ENCODE data around the gene INHBC.

Gene INHBC

DNA sequence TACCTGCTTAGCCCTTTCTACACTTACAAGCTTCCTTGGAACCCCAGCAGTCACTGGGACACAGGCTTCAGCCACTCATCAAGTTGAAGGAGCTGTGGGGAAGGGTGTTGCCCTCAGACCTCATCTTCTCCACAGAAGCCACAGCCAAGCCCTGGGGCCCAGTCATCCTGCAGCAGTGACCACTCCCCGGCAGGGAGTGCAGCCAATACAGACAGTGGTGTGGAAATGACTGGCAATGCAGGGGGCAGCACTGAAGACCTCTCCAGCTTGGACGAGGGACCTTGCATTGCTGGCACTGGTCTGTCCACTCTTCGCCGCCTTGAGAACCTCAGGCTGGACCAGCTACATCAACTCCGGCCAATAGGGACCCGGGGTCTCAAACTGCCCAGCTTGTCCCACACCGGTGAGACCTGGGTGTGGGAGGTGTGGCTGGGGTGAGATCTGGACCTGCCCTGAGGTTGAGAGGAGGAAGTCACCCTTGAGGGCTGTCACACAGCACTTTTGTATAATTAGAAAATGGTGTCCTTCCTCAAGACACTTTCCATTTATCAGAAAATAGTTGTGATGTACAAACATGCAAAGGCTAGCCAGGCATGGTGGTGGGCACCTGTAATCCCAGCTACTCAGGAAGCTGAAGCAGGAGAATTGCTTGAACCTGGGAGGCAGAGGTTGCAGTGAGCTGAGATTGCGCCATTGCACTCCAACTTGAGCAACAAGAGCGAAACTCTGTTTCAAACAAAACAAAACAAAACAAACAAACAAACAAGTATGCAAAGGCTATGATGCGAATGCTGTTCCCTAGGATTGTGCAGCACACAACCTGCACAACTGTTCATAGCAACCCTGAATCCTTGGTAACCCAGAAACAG, 34.9 kb downstream of the INHBC start:
- DNase-seq, result no peak

- DNase-seq, result no peak
Measured at GRCh38 chr12:57470286-57470969, 35.8 kb downstream of the INHBC start.

GRCh38 chr12:57470970-57471656, 36.5 kb downstream of the INHBC start:
- DNase-seq, result no peak

DNA sequence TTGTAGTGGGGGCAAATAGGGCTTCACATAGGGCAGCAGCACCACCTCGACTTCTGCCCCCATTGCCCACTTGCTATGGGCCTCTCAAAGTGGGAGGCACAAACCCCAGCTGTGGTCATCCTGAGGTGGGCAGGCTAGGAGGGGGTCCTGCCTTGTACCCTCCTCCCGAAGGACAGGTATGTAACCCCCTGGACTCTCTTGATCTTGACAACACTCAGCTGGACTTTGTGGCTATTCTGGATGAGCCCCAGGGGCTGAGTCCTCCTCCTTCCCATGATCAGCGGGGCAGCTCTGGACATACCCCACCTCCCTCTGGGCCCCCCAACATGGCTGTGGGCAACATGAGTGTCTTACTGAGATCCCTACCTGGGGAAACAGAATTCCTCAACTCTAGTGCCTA, 37.1 kb downstream of the INHBC start:
- DNase-seq, result no peak

DNA sequence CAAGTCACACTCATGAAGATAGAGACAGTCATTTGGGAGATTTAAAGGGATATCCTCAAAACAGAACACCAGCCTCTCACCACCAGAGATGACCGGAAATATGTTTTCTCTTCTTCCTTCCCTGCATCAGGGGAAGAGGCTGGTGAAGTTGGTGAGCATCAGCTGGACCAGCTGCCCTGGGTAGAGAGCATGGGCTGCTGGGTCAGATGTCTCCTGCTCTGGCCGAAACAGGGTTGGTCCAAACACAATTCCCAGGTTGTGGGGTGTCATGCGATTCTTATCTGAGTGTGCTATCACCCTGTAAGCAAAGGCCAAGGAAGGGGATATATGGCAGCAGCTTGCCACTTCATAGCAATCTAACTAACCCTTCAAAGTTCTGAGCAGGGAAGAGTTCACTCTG, 37.8 kb downstream of the INHBC start:
- DNase-seq, result no peak

DNA sequence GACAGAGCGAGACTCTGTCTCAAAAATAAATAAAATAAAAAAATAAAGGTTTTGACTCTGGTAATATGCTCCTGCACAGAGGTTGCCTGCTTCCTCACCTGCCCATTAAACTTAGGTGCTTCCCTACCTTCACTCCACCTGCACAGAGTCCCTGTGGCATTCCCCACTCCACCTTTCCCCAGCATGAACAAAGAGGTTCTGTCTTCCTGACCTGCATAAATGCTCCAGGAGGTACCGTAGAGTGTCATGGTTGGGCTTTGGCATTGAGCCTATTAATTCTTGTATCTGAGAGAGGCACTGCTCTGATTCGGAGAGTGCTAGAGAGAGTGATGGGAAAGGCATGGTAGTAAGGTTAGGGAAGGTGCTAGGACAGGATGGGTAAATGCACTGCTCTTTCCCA, 38.8 kb downstream of the INHBC start:
- no peak for DNase-seq

GRCh38 chr12:57473886-57474285, 39.3 kb downstream of the INHBC start:
- no peak for DNase-seq

DNA sequence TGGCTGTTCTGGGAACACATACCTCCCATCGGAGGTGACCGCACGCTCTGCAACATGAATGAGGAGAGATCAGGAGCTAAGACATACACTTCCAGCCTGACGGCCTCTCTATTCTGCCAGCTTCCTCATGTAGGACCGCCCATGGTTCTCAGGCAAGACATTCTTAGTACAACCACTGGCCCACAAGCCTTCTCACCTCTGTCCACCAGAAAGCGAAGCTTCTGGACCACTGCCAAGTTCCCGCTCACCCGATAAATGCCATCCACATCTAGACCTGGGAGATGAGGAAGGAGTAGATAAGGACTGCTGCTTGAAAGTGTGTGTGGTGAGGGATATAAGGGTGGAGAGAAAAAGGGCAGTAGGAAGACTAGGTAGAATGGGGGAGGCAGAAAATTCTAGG, 39.8 kb downstream of the INHBC start:
- no peak for DNase-seq

- no peak for DNase-seq
Measured at GRCh38 chr12:57474862-57475261, 40.3 kb downstream of the INHBC start.

DNA sequence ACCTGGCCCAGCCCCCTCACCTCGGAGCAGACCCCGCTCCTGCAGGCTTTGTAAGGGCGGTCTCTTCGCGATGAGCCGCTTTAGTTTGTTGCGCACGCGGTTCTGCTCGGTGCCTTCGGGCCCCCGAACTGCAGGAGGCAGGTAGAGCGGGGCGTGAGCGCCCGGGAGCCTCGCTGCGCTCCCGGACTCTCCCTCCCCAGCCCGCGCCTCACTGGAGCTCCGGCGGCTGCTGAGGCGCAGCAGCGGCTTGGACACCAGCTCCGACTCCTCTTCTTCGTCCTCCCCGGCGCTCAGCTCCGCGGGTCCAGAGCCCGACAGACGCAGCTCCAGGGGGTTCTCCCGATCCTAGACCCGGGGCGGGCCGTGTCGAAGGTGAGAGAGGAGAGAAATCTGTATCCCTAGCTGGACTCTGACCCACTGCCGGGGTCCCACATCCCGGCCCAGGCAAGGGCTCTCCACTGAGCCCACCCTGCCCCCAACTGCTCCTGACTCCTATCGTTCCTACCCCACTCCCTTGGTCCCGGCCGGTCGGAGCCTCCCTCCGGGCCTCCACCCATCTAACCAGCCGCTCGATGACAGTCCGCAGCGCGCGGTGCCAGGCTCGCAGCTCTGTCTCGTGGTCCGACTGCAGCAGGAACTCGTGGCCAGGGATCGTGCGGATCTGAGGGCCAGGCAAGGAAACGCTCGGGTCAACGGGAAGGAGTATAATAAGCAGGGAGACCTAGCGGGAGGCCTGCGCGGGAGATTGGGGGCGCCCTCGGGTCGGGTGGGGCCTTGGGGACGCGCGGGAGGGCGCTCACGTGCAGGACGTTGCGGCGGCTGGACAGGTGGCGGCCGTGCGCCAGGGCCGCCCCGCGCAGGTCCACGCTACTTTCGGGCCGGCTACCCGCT, 40.9 kb downstream of the INHBC start:
- DNase-seq, result no peak

DNA sequence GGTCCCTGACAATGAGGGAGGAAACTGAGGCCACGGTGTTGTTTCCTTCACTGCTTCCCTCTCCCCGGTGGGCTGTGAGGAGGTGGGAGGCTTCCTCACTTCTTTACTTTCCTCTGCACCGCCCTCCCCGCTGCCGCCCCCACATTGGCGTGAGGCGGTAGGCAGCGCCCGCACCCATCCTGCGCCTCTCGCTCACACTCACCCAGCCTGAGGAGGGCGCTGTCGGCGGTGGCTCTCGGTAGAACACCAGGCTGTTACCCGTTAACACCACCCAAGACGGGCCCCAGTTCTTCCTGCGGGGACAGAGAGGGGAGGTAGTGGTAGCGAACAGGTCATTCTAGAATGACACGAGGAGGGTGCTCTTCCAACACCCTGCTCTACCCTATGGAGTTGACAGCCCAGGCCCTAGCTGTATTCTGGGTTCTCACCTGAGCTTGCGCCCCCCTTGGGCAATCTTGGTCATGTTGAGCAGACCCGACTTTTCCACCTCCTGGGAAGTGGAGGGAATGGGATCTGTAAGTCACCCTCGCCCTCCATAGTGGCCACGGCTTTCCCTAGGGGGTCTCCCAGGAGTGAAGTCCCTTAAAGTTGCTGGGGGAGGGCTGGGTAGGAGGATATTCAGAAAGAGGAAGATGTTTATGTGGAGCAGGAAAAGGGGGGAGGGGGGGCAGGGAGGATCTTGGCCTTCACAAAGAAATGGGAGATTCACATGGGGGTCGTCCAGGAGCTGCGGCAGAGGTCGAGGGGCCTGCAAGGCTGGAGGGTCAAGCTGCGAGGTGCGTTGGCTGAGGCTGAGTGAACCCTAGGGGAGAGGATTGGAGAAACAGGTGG, 41.8 kb downstream of the INHBC start:
- no peak for DNase-seq

GRCh38 chr12:57476993-57477709, 42.6 kb downstream of the INHBC start:
- no peak for DNase-seq

DNA sequence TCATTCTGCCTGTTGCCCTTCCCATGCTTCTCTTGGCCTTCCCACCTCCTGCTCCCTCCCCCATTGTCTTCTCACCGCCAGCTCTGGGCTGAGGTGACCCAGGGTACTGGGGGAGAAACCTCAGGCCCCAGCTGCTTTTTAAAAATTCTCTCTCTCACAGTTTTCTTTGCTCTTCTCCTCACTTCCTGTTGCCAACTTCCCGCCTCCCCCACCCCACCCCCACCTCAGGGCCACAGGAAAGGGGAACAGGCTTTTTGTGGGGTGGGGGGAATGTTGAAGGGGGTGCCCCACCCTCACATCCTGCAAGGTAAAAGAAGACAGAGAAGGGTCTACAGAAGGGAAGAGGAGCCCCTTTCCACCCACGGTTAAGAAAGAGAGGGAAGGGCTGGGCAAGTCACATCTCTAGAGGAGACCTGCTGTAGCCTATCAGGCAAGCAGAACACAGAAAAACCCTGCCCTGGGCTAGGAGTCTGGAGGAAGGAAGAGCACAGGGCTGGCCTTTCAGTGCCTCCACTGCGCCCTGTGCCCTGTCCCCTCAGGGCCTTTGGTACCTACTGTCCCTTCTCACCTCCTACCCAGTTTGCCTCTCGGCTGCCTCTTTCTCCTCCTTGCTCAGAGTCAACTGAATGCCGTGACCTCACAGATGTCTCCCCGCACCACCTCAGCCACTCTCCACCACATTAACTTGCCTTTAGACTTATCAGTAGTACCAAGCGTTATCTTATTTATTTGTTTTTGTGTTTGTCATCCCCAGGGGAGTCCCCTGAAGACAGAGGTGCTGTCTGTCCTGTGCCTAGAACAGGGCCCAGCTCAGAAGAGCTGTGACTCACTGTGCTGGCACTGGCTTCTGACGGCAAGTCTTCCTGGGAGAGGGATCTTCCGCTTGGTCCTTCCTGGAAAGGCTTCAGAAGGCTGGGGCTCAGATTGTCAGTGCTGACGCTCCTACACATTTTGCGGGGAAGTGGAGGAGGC, 43.4 kb downstream of the INHBC start:
- DNase-seq, result no peak

DNA sequence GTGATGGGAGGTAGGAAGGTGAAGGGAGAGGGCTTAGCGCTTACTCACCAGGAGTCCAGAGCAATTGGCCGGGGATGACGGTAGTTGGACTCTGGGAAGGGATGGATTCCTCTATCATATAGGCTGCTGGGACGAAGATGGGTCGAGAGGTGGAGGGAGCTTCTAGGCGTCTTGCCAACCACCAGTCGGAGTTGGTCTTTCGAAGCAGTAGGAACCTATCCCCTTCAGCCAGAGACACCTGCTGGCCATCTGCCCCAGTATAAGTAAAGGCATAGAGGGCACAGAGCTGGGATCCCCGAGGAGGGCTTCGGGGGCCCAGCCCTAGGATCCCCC, 44.4 kb downstream of the INHBC start:
- no peak for DNase-seq

- DNase-seq, result no peak
Measured at GRCh38 chr12:57479376-57480115, 45.0 kb downstream of the INHBC start, which contains the start of gene ARHGAP9. ARHGAP9 (minus strand) TSS chr12:57479866; CDS start chr12:57479406, 460 bp downstream.

DNA sequence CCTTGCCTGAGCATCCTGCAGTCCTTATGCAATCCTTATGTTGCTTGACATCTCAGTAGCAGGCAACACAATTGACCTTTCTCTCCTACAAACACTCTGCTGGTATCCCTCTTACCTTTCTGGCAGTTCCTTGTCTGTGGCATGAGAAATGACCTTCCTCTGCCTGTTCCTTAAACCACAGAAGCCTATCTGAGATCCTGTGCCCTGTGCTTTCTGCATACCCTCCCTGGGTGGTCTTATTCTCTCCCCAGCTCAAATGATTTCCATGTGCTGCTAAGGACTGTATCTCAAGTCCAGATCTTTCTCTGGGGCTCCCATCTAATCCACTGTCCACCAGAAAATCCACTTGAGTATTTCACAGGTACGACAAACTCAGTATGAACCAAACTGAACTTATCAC, 47.1 kb downstream of the INHBC start:
- no peak for DNase-seq

DNA sequence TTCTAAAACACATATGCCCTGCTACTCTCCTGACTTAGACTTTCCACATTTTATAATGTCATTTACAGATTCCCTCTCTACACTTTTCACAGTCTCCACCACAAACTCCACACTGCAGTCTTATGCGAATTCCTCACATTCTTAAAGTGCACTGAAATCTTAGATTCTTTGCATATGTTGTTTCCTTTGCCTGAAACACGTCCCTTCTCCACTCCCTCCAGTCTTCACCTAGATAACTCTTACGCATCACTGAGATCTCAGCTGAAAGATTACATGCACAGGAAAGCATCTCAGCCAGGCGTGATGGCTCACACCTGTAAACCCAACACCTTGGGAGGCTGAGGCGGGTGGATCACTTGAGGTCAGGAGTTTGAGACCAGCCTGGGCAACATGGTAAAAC, 48.9 kb downstream of the INHBC start:
- no peak for DNase-seq

- DNase-seq, result no peak
Measured at GRCh38 chr12:57485695-57486094, 51.1 kb downstream of the INHBC start.

GRCh38 chr12:57487055-57487596, 52.5 kb downstream of the INHBC start:
- DNase-seq, result no peak
